Cardiac fibroblast (primary cell): ENCODE data around the gene MAN2C1.
"Not testable (repeated sequence)": the region's sequence is repeated elsewhere in the genome, so short reads cannot be mapped to it uniquely, and the experiment has no call there.

Experiments used
- DNase-seq, 2 donors: peaks; one replicate each; pipeline versions ENCODE4 v3.0.0 to v3.0.0-alpha.2; 2010; ENCODE audit warnings: low read depth in 2 of 2
- H3K4me3 ChIP-seq, 2 donors: replicated peaks in 1 of 2; 1 replicate in 1 of 2; 2 replicates in 1 of 2; pipeline ENCODE4 v1.5.1; 2011; ENCODE audit warnings: low read depth in 2 of 2, low read length in 2 of 2, mild to moderate bottlenecking in 2 of 2, moderate library complexity in 1 of 2
- TF ChIP-seq, protein P1 (sequence below): IDR thresholded peaks from one replicate; pipeline ENCODE4 v1.5.1; 2011; ENCODE audit warnings: low read depth, mild to moderate bottlenecking, low read length, inconsistent platforms

Gene MAN2C1

DNA sequence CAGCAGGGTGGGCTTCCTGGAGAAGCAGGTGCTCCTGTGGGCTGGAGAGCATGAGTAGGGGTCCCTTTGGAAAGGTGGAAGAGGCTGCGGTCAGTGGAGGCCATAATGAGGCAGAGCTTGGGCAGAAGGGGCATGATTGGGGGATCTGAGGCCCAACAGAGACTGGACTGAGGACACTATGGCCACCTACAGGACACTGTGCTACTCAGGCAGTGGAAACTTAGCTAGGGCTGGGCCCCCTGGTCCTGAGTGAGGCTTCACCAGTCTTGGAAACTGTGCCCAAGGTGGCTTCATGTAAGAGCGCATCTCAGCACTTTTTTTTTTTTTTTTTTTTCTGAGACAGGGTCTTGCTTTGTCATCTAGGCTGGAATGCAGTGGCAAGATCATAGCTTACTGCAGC, 38.8 kb downstream of the MAN2C1 start:
- TF ChIP-seq, protein P1, sequence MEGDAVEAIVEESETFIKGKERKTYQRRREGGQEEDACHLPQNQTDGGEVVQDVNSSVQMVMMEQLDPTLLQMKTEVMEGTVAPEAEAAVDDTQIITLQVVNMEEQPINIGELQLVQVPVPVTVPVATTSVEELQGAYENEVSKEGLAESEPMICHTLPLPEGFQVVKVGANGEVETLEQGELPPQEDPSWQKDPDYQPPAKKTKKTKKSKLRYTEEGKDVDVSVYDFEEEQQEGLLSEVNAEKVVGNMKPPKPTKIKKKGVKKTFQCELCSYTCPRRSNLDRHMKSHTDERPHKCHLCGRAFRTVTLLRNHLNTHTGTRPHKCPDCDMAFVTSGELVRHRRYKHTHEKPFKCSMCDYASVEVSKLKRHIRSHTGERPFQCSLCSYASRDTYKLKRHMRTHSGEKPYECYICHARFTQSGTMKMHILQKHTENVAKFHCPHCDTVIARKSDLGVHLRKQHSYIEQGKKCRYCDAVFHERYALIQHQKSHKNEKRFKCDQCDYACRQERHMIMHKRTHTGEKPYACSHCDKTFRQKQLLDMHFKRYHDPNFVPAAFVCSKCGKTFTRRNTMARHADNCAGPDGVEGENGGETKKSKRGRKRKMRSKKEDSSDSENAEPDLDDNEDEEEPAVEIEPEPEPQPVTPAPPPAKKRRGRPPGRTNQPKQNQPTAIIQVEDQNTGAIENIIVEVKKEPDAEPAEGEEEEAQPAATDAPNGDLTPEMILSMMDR = no peak
- DNase-seq = no peak
- H3K4me3 ChIP-seq = no peak overlapping the region

DNA sequence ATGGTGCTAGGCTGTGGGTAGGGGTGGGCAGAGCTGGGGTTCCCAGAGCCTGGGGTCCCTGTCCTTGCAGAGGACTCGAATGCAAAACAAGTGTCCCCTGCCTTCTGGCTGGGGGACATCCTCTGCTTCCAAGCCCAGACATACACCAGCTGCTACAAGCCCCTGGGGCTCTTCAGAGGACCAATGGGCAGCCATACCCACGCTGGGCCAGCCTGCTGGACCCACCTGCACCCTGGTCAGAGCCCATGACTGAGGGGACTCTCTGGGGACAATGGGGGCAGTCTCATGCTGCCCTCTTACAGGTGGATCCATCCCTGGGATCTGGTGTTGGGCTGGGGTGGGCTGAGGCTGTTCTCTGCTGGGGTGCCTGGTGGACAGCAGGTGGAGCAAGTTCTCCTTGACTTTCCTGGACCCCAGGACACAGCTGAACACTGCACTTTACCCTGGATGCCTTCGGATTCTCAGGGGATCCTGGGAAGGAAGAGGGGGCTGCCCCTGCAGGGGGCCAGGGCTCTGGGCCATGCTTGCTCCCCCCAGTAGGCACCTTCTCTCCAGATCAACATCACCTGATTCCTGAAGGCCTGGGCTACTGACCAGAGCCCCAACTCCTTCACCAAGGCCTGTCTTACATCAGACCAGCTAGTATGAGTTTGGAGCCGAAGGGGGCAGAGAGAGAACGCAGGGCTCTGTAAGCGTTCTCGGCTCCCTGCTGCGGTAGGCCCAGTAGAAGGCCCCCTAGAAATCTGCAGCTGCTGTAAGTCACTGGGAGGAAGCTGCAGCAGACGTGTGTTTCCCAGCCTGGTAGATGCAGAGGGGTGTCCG, 39.7 kb downstream of the MAN2C1 start:
- no peak overlapping the region for H3K4me3 ChIP-seq
- DNase-seq = no peak
- TF ChIP-seq, protein P1 = no peak

DNA sequence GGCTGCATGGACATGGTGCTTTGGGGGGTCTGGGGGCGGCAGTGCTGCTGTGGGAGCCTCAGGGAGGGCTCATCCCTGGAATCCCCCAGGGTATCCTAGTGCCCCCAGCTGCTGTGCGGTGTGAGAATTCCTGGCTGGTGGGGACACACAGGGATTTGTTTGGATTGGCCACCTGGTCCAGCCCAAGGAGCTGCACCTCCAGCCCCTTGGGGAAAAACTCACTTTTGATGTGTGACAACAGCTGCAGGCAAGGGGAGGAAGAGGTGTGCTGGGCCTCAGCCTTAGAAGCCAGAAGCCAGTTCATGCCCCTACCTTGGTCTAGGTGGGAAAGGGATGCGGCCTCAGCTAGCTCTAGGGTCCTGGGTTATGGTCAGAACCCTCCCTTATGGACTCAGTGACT, 40.9 kb downstream of the MAN2C1 start:
- TF ChIP-seq, protein P1 = no peak
- no peak for DNase-seq
- no peak overlapping the region for H3K4me3 ChIP-seq

DNA sequence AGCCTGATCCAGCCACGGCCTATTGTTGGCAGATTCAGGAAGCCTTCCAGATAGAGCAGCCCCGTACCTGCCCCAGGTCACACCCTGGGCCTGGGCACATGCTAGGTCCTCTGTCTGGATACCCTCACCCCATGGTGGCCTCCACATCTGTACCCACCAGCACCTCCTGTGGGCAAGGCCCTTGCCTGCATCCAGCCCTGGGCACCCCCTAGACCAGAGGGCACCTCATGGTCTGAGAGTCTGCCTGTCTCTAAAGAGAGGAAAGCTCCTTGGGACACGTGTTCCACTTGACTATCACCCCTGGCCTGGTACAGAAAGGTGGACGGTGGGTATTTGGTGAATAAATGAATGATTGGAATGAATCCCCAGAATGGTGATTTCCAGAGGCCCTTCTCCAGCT, 41.4 kb downstream of the MAN2C1 start:
- TF ChIP-seq, protein P1 = no peak
- no peak for DNase-seq
- H3K4me3 ChIP-seq = no peak overlapping the region

DNA sequence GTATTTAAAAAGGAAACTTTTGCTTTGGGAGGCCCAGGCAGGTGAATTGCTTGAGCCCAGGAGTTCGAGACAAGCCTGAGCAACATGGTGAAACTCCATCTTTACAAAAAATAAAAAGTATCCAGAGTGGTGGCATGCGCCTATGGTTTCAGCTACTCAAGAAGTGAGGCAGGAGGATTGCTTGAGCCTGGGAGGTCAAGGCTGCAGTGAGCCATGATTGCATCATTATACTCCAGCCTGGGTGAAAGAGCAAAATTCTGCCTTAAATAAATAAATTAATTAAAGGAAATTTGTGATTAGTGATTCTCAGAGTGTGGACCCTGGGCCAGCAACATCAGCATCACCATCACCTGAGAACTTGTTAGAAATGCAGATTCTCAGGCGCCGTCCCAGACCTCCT, 42.5 kb downstream of the MAN2C1 start:
- H3K4me3 ChIP-seq = no peak overlapping the region
- DNase-seq = no peak
- TF ChIP-seq, protein P1 = no peak

DNA sequence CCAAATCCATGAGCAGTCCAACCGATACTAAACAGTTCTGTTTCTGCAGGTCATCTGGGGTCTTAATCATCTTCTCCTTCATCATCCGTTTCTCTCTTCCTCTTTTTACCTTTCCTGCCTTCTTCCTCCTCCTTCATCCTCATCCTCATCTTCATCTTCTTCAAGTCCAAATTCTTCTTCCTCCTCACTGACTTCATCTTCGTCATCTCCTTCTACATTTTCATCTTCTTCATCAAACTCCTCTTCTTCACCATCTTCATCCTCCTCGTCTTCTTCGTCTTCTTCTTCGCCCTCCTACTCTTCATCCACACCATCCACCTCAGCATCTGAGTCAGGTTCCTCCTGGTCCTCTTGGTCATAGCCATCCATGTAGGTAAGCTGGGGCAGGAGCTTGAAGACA, 46.7 kb downstream of the MAN2C1 start:
- no peak for DNase-seq
- no peak overlapping the region for H3K4me3 ChIP-seq
- TF ChIP-seq, protein P1 = no peak

DNA sequence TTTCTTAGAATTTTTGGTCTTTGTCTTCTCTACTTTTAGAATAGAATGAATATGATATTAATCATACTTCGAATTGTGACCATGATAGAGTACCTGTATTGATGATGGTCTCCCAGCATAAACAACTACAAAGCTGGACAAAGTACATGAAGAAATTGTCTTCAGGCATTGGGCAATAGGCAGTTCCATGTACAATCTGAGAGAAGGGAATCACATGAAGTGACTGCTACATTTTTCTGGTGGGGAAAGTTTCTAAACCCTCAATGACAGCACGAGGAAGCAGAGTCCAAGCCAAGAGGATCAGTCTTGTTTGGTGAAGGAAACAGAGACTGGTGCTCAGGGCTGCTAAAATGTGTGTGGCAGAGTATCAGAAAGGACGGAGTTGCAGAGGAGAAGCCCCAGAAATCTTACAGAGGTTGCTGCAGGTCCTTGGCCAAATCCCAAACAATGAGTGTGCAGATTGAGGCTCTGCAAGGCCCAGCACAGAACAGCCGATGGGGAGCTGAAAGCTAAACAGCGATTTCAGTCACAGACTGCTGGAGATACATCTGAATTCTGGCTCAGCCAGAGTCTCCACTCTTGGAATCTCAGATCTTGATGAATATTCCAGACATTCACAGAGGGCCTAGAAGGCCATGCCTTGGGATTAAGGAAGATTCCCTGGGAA, 49.0 kb downstream of the MAN2C1 start:
- peak; percentile 9 to 17 for DNase-seq
- H3K4me3 ChIP-seq = not testable (repeated sequence)
